MG63 (cell line): Measurements from ENCODE around the gene HMX1. TPM values are rescaled to one million over a fixed set of nuclear protein-coding genes. Genes with fewer than 3 reads are reported as not detected.

ENCODE experiments used
- DNase-seq: peaks from one replicate; pipeline ENCODE4 v3.0.0-alpha.2; 2020
- H3K27me3 ChIP-seq: fragments of 250-450 bp; sonication (Bioruptor Pico); 2 replicates; pipeline ENCODE4 v1.5.1; 2020; ENCODE audit warnings: mild to moderate bottlenecking, moderate library complexity
- H3K36me3 ChIP-seq: fragments of 250-450 bp; sonication (Bioruptor Pico); 2 replicates; pipeline ENCODE4 v1.5.1; 2020; ENCODE audit warnings: mild to moderate bottlenecking, moderate library complexity
- H3K4me3 ChIP-seq: fragments of 250-450 bp; sonication (Bioruptor Pico); 2 replicates; pipeline ENCODE4 v1.5.1; 2020; ENCODE audit warnings: mild to moderate bottlenecking, moderate library complexity
- H3K9me3 ChIP-seq: fragments of 250-450 bp; sonication (Bioruptor Pico); 2 replicates; pipeline ENCODE4 v1.5.1; 2020; ENCODE audit warnings: mild to moderate bottlenecking, moderate library complexity
- total RNA-seq: library from RNA; depleted of rRNA; stranded (reverse); fragments of >200 nt; shearing (Covaris generic); gene quantifications from 2 replicates; pipeline ENCODE4 v1.2.3, GENCODE V29; 2014; ENCODE audit warnings: low replicate concordance

The HMX1 gene
- total RNA-seq, 1 experiment from 2014 or later = 17.5 TPM

- DNase-seq = no peak
- Histone ChIP-seq H3K9me3 (no peaks in the 10 kb centered on the region), H3K27me3 (no peaks in the 10 kb centered on the region), H3K36me3 (no peaks in the 10 kb centered on the region), H3K4me3 (no peak overlapping the region)
These were observed 41.6 kb downstream of the HMX1 start for GRCh38 chr4:8830056-8830455.

- H3K27me3 ChIP-seq = no peaks in the 10 kb centered on the region
- no peaks in the 10 kb centered on the region for H3K9me3 ChIP-seq
- H3K4me3 ChIP-seq = no peak overlapping the region
- no peaks in the 10 kb centered on the region for H3K36me3 ChIP-seq
- DNase-seq = no peak
These were observed 42.1 kb downstream of the HMX1 start for GRCh38 chr4:8829584-8829983.

GRCh38 chr4:8828869-8829268 lies 42.8 kb downstream of the HMX1 start:
- H3K4me3 ChIP-seq = no peak overlapping the region
- H3K36me3 ChIP-seq = no peaks in the 10 kb centered on the region
- no peaks in the 10 kb centered on the region for H3K9me3 ChIP-seq
- no peak for DNase-seq
- H3K27me3 ChIP-seq = no peaks in the 10 kb centered on the region

- Histone ChIP-seq H3K9me3 (no peaks in the 10 kb centered on the region), H3K27me3 (no peaks in the 10 kb centered on the region), H3K36me3 (no peaks in the 10 kb centered on the region), H3K4me3 (no peak overlapping the region)
- DNase-seq = no peak
These were observed 50.3 kb downstream of the HMX1 start for GRCh38 chr4:8821151-8821950.

GRCh38 chr4:8820178-8821102 lies 51.2 kb downstream of the HMX1 start:
- H3K36me3 ChIP-seq = no peaks in the 10 kb centered on the region
- H3K9me3 ChIP-seq = no peaks in the 10 kb centered on the region
- no peak overlapping the region for H3K4me3 ChIP-seq
- DNase-seq = no peak
- no peaks in the 10 kb centered on the region for H3K27me3 ChIP-seq

GRCh38 chr4:8819473-8820177 lies 52.0 kb downstream of the HMX1 start:
- no peaks in the 10 kb centered on the region for H3K27me3 ChIP-seq
- H3K4me3 ChIP-seq = no peak overlapping the region
- no peaks in the 10 kb centered on the region for H3K9me3 ChIP-seq
- DNase-seq = no peak
- no peaks in the 10 kb centered on the region for H3K36me3 ChIP-seq

- no peaks in the 10 kb centered on the region for H3K9me3 ChIP-seq
- DNase-seq = no peak
These were observed 52.6 kb downstream of the HMX1 start for GRCh38 chr4:8819019-8819418.

GRCh38 chr4:8818063-8818881 lies 53.4 kb downstream of the HMX1 start:
- Histone ChIP-seq H3K27me3 (no peaks in the 10 kb centered on the region), H3K9me3 (no peaks in the 10 kb centered on the region), H3K36me3 (no peaks in the 10 kb centered on the region), H3K4me3 (no peak overlapping the region)
- DNase-seq = no peak

More at GRCh38 chr4:8819019-8819418, 52.6 kb downstream of the HMX1 start:
- Histone ChIP-seq H3K27me3 (no peaks in the 10 kb centered on the region), H3K36me3 (no peaks in the 10 kb centered on the region), H3K4me3 (no peak overlapping the region)

- Histone ChIP-seq H3K9me3 (no peaks in the 10 kb centered on the region), H3K4me3 (no peak overlapping the region), H3K27me3 (no peaks in the 10 kb centered on the region), H3K36me3 (no peaks in the 10 kb centered on the region)
- no peak for DNase-seq
These were observed 53.9 kb downstream of the HMX1 start for GRCh38 chr4:8817813-8818062.

- Histone ChIP-seq H3K4me3 (no peak overlapping the region), H3K36me3 (no peaks in the 10 kb centered on the region), H3K9me3 (no peaks in the 10 kb centered on the region), H3K27me3 (no peaks in the 10 kb centered on the region)
- no peak for DNase-seq
These were observed 54.4 kb downstream of the HMX1 start for GRCh38 chr4:8817096-8817812.
